Neuronal stem cell (in vitro differentiated cells): ENCODE measurements around the gene ITGA11.

ENCODE experiments used
- DNase-seq: peaks from one replicate; pipeline ENCODE4 v3.0.0-alpha.2; 2013; ENCODE audit warnings: low spot score
- H2AFZ ChIP-seq: one replicate; pipeline ENCODE4 v1.6.1; 2013; ENCODE audit warnings: mild to moderate bottlenecking, low read length, inconsistent platforms
- H2AK5ac ChIP-seq: 2 replicates; pipeline ENCODE4 v1.6.1; 2013; ENCODE audit warnings: low read depth, mild to moderate bottlenecking, inconsistent platforms, low read length, moderate library complexity, mixed read lengths
- H2BK120ac ChIP-seq: 2 replicates; pipeline ENCODE4 v1.6.1; 2013; ENCODE audit warnings: low read depth, mild to moderate bottlenecking, inconsistent platforms, low read length, moderate library complexity, mixed read lengths
- H2BK12ac ChIP-seq: one replicate; pipeline ENCODE4 v1.6.1; 2013; ENCODE audit warnings: low read length, inconsistent platforms
- H2BK15ac ChIP-seq: 2 replicates; pipeline ENCODE4 v1.6.1; 2013; ENCODE audit warnings: mild to moderate bottlenecking, low read length, inconsistent platforms, mixed read lengths
- H2BK5ac ChIP-seq: one replicate; pipeline ENCODE4 v1.6.1; 2013; ENCODE audit warnings: inconsistent platforms, mild to moderate bottlenecking, low read length, moderate library complexity
- H3K14ac ChIP-seq: one replicate; pipeline ENCODE4 v1.6.1; 2013; ENCODE audit warnings: low read length, inconsistent platforms
- H3K18ac ChIP-seq: 2 replicates; pipeline ENCODE4 v1.6.1; 2013; ENCODE audit warnings: low read length, inconsistent platforms
- H3K23ac ChIP-seq: 2 replicates; pipeline ENCODE4 v1.6.1; 2013; ENCODE audit warnings: low read depth, mild to moderate bottlenecking, mixed read lengths, low read length, inconsistent platforms; ENCODE audit not compliant: poor library complexity
- H3K27ac ChIP-seq: replicated peaks from 3 replicates; pipeline ENCODE4 v1.5.1; 2013; ENCODE audit warnings: low read length, inconsistent platforms
- H3K27me3 ChIP-seq, 3 experiments: 2 replicates each; pipeline ENCODE4 v1.6.1; 2013; ENCODE audit warnings: low read length in 3 of 3, mild to moderate bottlenecking in 2 of 3, inconsistent platforms in 1 of 3, low read depth in 1 of 3, mixed read lengths in 1 of 3, moderate library complexity in 1 of 3; ENCODE audit not compliant: control insufficient read depth in 3 of 3, insufficient read depth in 3 of 3
- H3K36me3 ChIP-seq, 2 donors: replicated peaks in 1 of 2; 2 replicates each; pipeline ENCODE4 v1.6.1; 2013; ENCODE audit warnings: low read length in 2 of 2; ENCODE audit not compliant: control insufficient read depth in 2 of 2, insufficient read depth in 2 of 2
- H3K4ac ChIP-seq: 2 replicates; pipeline ENCODE4 v1.6.1; 2013; ENCODE audit warnings: inconsistent platforms, mild to moderate bottlenecking, low read length, moderate library complexity
- H3K4me1 ChIP-seq, 2 donors: 1 replicate in 1 of 2; 2 replicates in 1 of 2; pipeline ENCODE4 v1.6.1; 2013; ENCODE audit warnings: low read length in 2 of 2, low read depth in 1 of 2; ENCODE audit not compliant: control insufficient read depth in 2 of 2, insufficient read depth in 1 of 2
- H3K4me2 ChIP-seq: one replicate; pipeline ENCODE4 v1.6.1; 2013; ENCODE audit warnings: mild to moderate bottlenecking, low read length, inconsistent platforms; ENCODE audit not compliant: insufficient read depth, poor library complexity, severe bottlenecking
- H3K4me3 ChIP-seq, 2 donors: 2 replicates each; pipeline ENCODE4 v1.5.1; 2013; ENCODE audit warnings: low read length in 2 of 2, mild to moderate bottlenecking in 2 of 2, inconsistent platforms in 1 of 2, moderate library complexity in 1 of 2
- H3K79me1 ChIP-seq: one replicate; pipeline ENCODE4 v1.6.1; 2013; ENCODE audit warnings: low read depth, mild to moderate bottlenecking, inconsistent platforms, low read length, moderate library complexity
- H3K9ac ChIP-seq: one replicate; pipeline ENCODE4 v1.6.1; 2013; ENCODE audit warnings: mild to moderate bottlenecking, low read depth, low read length, inconsistent platforms; ENCODE audit not compliant: poor library complexity
- H3K9me3 ChIP-seq, 2 donors: replicated peaks in 1 of 2; 2 replicates each; pipeline versions ENCODE3 to v1.6.1; 2013; ENCODE audit warnings: low read length in 2 of 2, mild to moderate bottlenecking in 2 of 2, inconsistent platforms in 1 of 2, low read depth in 1 of 2, mixed read lengths in 1 of 2, moderate library complexity in 1 of 2; ENCODE audit not compliant: control insufficient read depth in 2 of 2, insufficient read depth in 1 of 2
- H4K8ac ChIP-seq: one replicate; pipeline ENCODE4 v1.6.1; 2013; ENCODE audit warnings: low read depth, mild to moderate bottlenecking, inconsistent platforms, low read length, moderate library complexity
- H4K91ac ChIP-seq: one replicate; pipeline ENCODE4 v1.6.1; 2013; ENCODE audit warnings: low read length, low read depth, mild to moderate bottlenecking, inconsistent platforms; ENCODE audit not compliant: poor library complexity
- WGBS, 2 donors: extraction: QIAGEN DNeasy Blood & Tissue Kit; methylation state at CpG; one replicate each; pipeline ENCODE4 v1.1.7; 2013; ENCODE audit warnings: missing lambda C conversion rate in 2 of 2, mixed read lengths in 1 of 2; ENCODE audit not compliant: insufficient read length in 2 of 2, insufficient replicate concordance in 1 of 2; ENCODE audit errors: extremely low coverage in 2 of 2; 5-methylcytosine and 5-hydroxymethylcytosine counted together

Gene ITGA11

DNA sequence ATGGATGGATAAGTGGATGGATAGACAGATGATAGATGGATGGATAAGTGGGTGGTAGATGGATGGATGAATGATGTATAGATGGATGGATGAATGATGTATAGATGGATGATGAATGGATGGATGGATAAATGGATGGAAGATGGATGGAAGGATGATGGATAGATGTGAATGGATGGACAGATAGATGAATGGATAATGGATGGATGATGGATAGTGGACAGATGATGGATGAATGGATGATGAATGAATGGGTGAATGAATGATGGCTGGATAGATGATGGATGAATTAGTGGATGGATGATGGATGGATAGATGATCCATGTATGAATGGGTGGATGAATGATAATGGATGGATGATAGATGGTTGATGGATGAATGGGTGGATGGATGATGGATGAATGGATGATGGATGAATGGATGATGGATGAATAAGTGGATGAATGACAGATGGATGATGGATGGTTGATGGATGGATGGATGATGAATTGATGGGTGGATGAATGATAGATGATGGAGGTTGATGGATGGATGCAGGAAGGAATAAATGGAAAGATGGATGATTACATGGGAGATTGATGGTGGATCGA is 69.3 kb downstream of the ITGA11 start:
- no peak overlapping the region for H3K4ac ChIP-seq
- H3K27me3 ChIP-seq, result no peaks in the 10 kb centered on the region
- no peak overlapping the region for H2AK5ac ChIP-seq
- WGBS, 2 donors, result 100% methylated on average over 1 of the region's 1 CpG; no CpG with 5 or more reads in 1 of the 2 donors
- no peaks in the 10 kb centered on the region for H3K79me1 ChIP-seq
- no peak overlapping the region for H2BK5ac ChIP-seq
- H4K8ac ChIP-seq, result no peak overlapping the region
- no peak overlapping the region for H3K18ac ChIP-seq
- no peak overlapping the region for H3K4me3 ChIP-seq
- H2BK120ac ChIP-seq, result no peak overlapping the region
- no peak overlapping the region for H3K4me2 ChIP-seq
- no peaks in the 10 kb centered on the region for H3K9me3 ChIP-seq
- no peaks in the 10 kb centered on the region for H3K36me3 ChIP-seq
- no peak overlapping the region for H3K9ac ChIP-seq
- H3K23ac ChIP-seq, result no peak overlapping the region
- H2BK12ac ChIP-seq, result no peak overlapping the region
- H3K14ac ChIP-seq, result no peak overlapping the region
- no peak overlapping the region for H2BK15ac ChIP-seq
- H3K27ac ChIP-seq, result no peak overlapping the region
- H4K91ac ChIP-seq, result no peak overlapping the region
- no peak overlapping the region for H2AFZ ChIP-seq
- no peak for DNase-seq
- peaks cover 7 to 9% of the 10 kb centered on the region in 2 donors for H3K4me1 ChIP-seq

DNA sequence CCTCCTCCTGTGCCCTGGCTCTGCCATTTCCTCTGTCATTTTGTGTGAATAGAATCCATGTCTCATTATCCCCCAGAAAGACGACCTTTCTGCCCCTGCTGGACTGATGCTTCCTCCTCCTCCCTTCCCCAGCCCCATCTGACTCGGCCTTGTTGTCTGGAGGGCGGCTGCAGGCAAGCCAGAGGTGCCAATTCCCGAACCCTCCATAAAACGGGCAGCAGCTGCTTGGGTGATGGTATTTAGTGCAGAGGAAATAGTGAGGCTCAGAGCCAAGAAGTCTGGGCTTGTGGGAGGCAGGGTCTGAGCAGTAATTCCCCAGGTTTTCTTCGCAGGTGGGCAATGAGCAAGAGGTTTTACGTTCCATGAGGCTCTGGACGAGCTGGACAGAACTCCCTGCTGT is 71.2 kb downstream of the ITGA11 start:
- H3K4me1 ChIP-seq, result peaks cover 7 to 9% of the 10 kb centered on the region in 2 donors
- no peak overlapping the region for H2BK5ac ChIP-seq
- H3K14ac ChIP-seq, result no peak overlapping the region
- no peak overlapping the region for H3K27ac ChIP-seq
- WGBS, 2 donors, result no CpG with 5 or more reads among the region's 8 CpGs
- H3K79me1 ChIP-seq, result no peaks in the 10 kb centered on the region
- H2BK12ac ChIP-seq, result no peak overlapping the region
- no peak overlapping the region for H3K4me3 ChIP-seq
- H2BK120ac ChIP-seq, result no peak overlapping the region
- H3K4me2 ChIP-seq, result no peak overlapping the region
- no peak overlapping the region for H4K8ac ChIP-seq
- no peak overlapping the region for H2BK15ac ChIP-seq
- H2AFZ ChIP-seq, result peak overlapping the region; percentile 54
- no peak overlapping the region for H3K23ac ChIP-seq
- no peak overlapping the region for H4K91ac ChIP-seq
- H3K4ac ChIP-seq, result no peak overlapping the region
- peaks cover 2 to 5% of the 10 kb centered on the region in 2 donors for H3K9me3 ChIP-seq
- no peak overlapping the region for H3K9ac ChIP-seq
- H3K27me3 ChIP-seq, result no peaks in the 10 kb centered on the region
- H3K36me3 ChIP-seq, result no peaks in the 10 kb centered on the region
- no peak overlapping the region for H3K18ac ChIP-seq
- DNase-seq, result no peak
- H2AK5ac ChIP-seq, result no peak overlapping the region

DNA sequence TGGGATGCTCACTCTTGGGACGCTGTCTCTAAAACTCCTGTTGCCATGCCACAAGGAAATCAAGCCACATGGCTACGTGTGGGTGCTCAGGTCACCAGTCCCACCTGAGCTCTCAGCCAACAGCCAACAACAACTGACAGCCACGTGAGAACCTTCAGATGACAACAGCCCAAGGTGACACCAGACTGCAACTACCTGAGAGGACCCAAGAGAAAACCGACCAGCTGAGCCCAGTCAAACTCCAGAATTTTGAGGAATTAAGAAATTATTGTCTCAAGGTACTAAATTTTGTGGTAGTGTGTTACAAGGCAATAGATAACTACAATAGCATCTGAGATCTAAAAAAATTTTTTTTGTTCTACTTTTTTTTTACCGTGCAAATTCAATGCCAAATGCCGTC is 75.2 kb downstream of the ITGA11 start:
- Histone ChIP-seq H4K8ac (no peak overlapping the region), H3K36me3 (no peaks in the 10 kb centered on the region), H3K4me3 (no peak overlapping the region), H3K18ac (no peak overlapping the region), H3K4me1 (peaks cover 5 to 7% of the 10 kb centered on the region in 2 donors), H2BK15ac (no peak overlapping the region), H4K91ac (no peak overlapping the region), H3K14ac (no peak overlapping the region), H3K27me3 (no peaks in the 10 kb centered on the region), H2BK120ac (no peak overlapping the region), H3K23ac (no peak overlapping the region), H3K4ac (no peak overlapping the region), H2AFZ (no peak overlapping the region), H3K79me1 (no peaks in the 10 kb centered on the region), H3K4me2 (no peak overlapping the region), H2BK12ac (no peak overlapping the region), H2AK5ac (no peak overlapping the region), H3K9me3 (peaks cover 2 to 5% of the 10 kb centered on the region in 2 donors), H3K27ac (no peak overlapping the region), H2BK5ac (no peak overlapping the region), H3K9ac (no peak overlapping the region)
- no CpG with 5 or more reads among the region's 6 CpGs for WGBS, 2 donors
- no peak for DNase-seq

DNA sequence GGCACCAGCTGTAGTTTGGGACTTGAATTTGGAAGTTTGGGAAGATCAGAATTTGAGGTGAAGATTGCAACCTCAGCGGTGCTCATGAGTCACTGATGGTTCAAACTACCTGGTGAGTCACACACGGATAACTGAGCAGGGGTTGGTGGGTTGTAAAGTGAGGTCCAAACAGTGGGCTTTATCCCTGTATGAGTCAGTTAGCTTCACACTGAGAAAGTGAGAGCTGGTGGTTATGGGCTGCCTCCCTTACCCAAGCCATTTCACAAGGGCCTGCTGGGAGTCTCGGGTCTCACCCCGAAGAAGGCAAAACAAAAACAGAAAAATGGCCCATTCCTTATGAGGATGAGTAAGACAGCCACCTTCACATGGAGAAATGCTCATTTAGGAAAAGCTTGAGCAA is 77.0 kb downstream of the ITGA11 start:
- Histone ChIP-seq H3K14ac (no peak overlapping the region), H4K8ac (no peak overlapping the region), H2AFZ (no peak overlapping the region), H2BK120ac (no peak overlapping the region), H3K4me1 (peaks cover 0 to under 1% of the 10 kb centered on the region in 2 donors), H3K18ac (no peak overlapping the region), H2BK12ac (no peak overlapping the region), H2BK5ac (no peak overlapping the region), H3K4ac (no peak overlapping the region), H3K9ac (no peak overlapping the region), H4K91ac (no peak overlapping the region), H2AK5ac (no peak overlapping the region), H3K36me3 (no peaks in the 10 kb centered on the region), H3K9me3 (peaks cover 2 to 5% of the 10 kb centered on the region in 2 donors), H3K4me3 (no peak overlapping the region), H3K23ac (no peak overlapping the region), H3K27me3 (no peaks in the 10 kb centered on the region), H3K4me2 (no peak overlapping the region), H3K27ac (no peak overlapping the region), H2BK15ac (no peak overlapping the region), H3K79me1 (no peaks in the 10 kb centered on the region)
- WGBS, 2 donors, result no CpG with 5 or more reads among the region's 4 CpGs
- no peak for DNase-seq
